Hepatocyte (in vitro differentiated cells): Measurements from ENCODE around the gene PLCB2. TPM values are rescaled to one million over a fixed set of nuclear protein-coding genes. Genes with fewer than 3 reads are reported as not detected.

Source experiments
- DNase-seq: peaks from one replicate; pipeline ENCODE4 v3.0.0-alpha.2; 2016; ENCODE audit warnings: low spot score
- H2AFZ ChIP-seq: fragments of 200-600 bp; sonication (generic); 2 replicates; pipeline ENCODE4 v1.6.0; 2016; ENCODE audit warnings: antibody characterized with exemption, mild to moderate bottlenecking
- H3K27ac ChIP-seq: fragments of 200-600 bp; sonication (generic); 2 replicates; pipeline ENCODE4 v1.5.1; 2016; ENCODE audit warnings: mild to moderate bottlenecking
- H3K27me3 ChIP-seq: fragments of 200-600 bp; sonication (generic); 2 replicates; pipeline ENCODE4 v1.6.1; 2016
- H3K36me3 ChIP-seq: fragments of 200-600 bp; sonication (generic); replicated peaks from 2 replicates; pipeline ENCODE4 v1.5.1; 2016; ENCODE audit warnings: low read depth; ENCODE audit not compliant: insufficient read depth
- H3K4me1 ChIP-seq: fragments of 200-600 bp; sonication (generic); 2 replicates; pipeline ENCODE4 v1.5.1; 2016; ENCODE audit warnings: mild to moderate bottlenecking, moderate library complexity; ENCODE audit not compliant: insufficient read depth
- H3K4me2 ChIP-seq: fragments of 200-600 bp; sonication (generic); 2 replicates; pipeline ENCODE4 v1.6.0; 2016
- H3K4me3 ChIP-seq: fragments of 200-600 bp; sonication (generic); 2 replicates; pipeline ENCODE4 v1.5.1; 2016; ENCODE audit warnings: mild to moderate bottlenecking
- H3K79me2 ChIP-seq: fragments of 200-600 bp; sonication (generic); 2 replicates; pipeline ENCODE4 v1.6.0; 2017; ENCODE audit warnings: mild to moderate bottlenecking
- H3K9me2 ChIP-seq: fragments of 200-600 bp; sonication (generic); replicated peaks from 2 replicates; pipeline ENCODE4 v1.6.0; 2017; ENCODE audit warnings: mild to moderate bottlenecking; ENCODE audit not compliant: insufficient read depth
- H3K9me3 ChIP-seq: fragments of 200-600 bp; sonication (generic); 2 replicates; pipeline ENCODE4 v1.5.1; 2016; ENCODE audit warnings: low read depth, mild to moderate bottlenecking
- H4K20me1 ChIP-seq: fragments of 200-600 bp; sonication (generic); 2 replicates; pipeline ENCODE4 v1.6.0; 2016; ENCODE audit warnings: mild to moderate bottlenecking; ENCODE audit not compliant: insufficient read depth, poor library complexity, severe bottlenecking
- CTCF ChIP-seq: fragments of 200-600 bp; sonication (generic); IDR thresholded peaks from 2 replicates; pipeline ENCODE4 v1.5.1; 2016; ENCODE audit warnings: antibody characterized with exemption, mild to moderate bottlenecking; ENCODE audit not compliant: poor library complexity
- EZH2 ChIP-seq: fragments of 200-600 bp; sonication (generic); IDR thresholded peaks from 2 replicates; pipeline ENCODE4 v1.6.1; 2016; ENCODE audit warnings: antibody characterized with exemption, mild to moderate bottlenecking, borderline replicate concordance
- EZH2phosphoT487 ChIP-seq: fragments of 200-600 bp; sonication (generic); IDR thresholded peaks from one replicate; pipeline ENCODE4 v1.6.1; 2018; ENCODE audit warnings: antibody characterized with exemption, mild to moderate bottlenecking, low read depth, moderate library complexity; ENCODE audit not compliant: unreplicated experiment, severe bottlenecking
- WGBS: methylation state at CpG from one replicate; pipeline ENCODE4 v1.1.6; 2016; ENCODE audit warnings: low lambda C conversion rate; ENCODE audit errors: missing lambda C conversion rate; 5-methylcytosine and 5-hydroxymethylcytosine counted together
- polyA plus RNA-seq: library from polyadenylated mRNA; unstranded; fragments of >200 nt; fragmentation: Nextera tagmentation; extraction: Ambion mirVana; gene quantifications from 2 replicates; pipeline ENCODE4 v1.2.1, GENCODE V29; 2016
- total RNA-seq: library from RNA; depleted of rRNA; stranded (reverse); fragments of >200 nt; gene quantifications from 2 replicates; pipeline ENCODE4 v1.2.3, GENCODE V29; 2014

PLCB2 gene
- total and polyA plus RNA-seq, 2 experiments from 2014 or later, result 1.7 to 4.4 TPM

- H4K20me1 ChIP-seq, result no peaks in the 10 kb centered on the region
- DNase-seq, result no peak
- WGBS, result 93% methylated on average over 8 of the region's 8 CpGs
- peaks cover 11% of the 10 kb centered on the region for H3K27me3 ChIP-seq
- no peak overlapping the region for H3K4me3 ChIP-seq
- TF ChIP-seq EZH2phosphoT487 (no peak), CTCF (no peak), EZH2 (no peak)
- no peaks in the 10 kb centered on the region for H3K9me2 ChIP-seq
- no peak overlapping the region for H3K4me2 ChIP-seq
- H3K36me3 ChIP-seq, result no peaks in the 10 kb centered on the region
- no peaks in the 10 kb centered on the region for H3K79me2 ChIP-seq
- peaks cover 9% of the 10 kb centered on the region for H3K4me1 ChIP-seq
- no peak overlapping the region for H2AFZ ChIP-seq
- no peak overlapping the region for H3K27ac ChIP-seq
- H3K9me3 ChIP-seq, result no peaks in the 10 kb centered on the region
Observed at GRCh38 chr15:40246496-40247280, 61.0 kb downstream of the PLCB2 start.

- Histone ChIP-seq H3K36me3 (no peaks in the 10 kb centered on the region), H3K4me3 (no peak overlapping the region), H2AFZ (no peak overlapping the region), H3K27me3 (peaks cover 3% of the 10 kb centered on the region), H3K4me2 (no peak overlapping the region), H3K9me3 (no peaks in the 10 kb centered on the region), H3K27ac (no peak overlapping the region), H3K9me2 (no peaks in the 10 kb centered on the region), H3K79me2 (no peaks in the 10 kb centered on the region), H4K20me1 (no peaks in the 10 kb centered on the region), H3K4me1 (peaks cover 9% of the 10 kb centered on the region)
- DNase-seq, result no peak
- no peak for TF ChIP-seq EZH2phosphoT487
- TF ChIP-seq EZH2, result no peak
- no peak for TF ChIP-seq CTCF
- WGBS, result 90% methylated on average over 9 of the region's 9 CpGs
Observed at GRCh38 chr15:40245666-40246450, 61.9 kb downstream of the PLCB2 start.

GRCh38 chr15:40244961-40245523 lies 62.7 kb downstream of the PLCB2 start:
- Histone ChIP-seq H2AFZ (no peak overlapping the region), H3K4me3 (no peak overlapping the region), H3K4me2 (no peak overlapping the region), H3K9me2 (no peaks in the 10 kb centered on the region), H4K20me1 (no peaks in the 10 kb centered on the region), H3K9me3 (no peaks in the 10 kb centered on the region), H3K4me1 (peaks cover 9% of the 10 kb centered on the region), H3K79me2 (no peaks in the 10 kb centered on the region), H3K36me3 (no peaks in the 10 kb centered on the region), H3K27ac (peak overlapping the region; percentile 20), H3K27me3 (no peaks in the 10 kb centered on the region)
- peak; percentile 65 for DNase-seq
- 58% methylated on average over 5 of the region's 5 CpGs for WGBS
- TF ChIP-seq EZH2 (no peak), EZH2phosphoT487 (no peak), CTCF (no peak)
